Activated T-helper 1 cell treated with anti-CD3 and anti-CD28 coated beads, Interleukin-12 subunit alpha, Interleukin-12 subunit beta, Interleukin-2, Interleukin-4 antibody, amounts not matched to agents 30 ng/mL and 10 ng/mL and 1 ng/mL, durations not matched to agents 14 hours and 24 hours and 36 hours (primary cell): Measurements from ENCODE around the gene ADAMTS12. TPM values are rescaled to one million over a fixed set of nuclear protein-coding genes. Genes with fewer than 3 reads are reported as not detected.

Source experiments
- DNase-seq: peaks from one replicate; pipeline ENCODE4 v3.0.0; 2021; ENCODE audit warnings: low spot score
- H3K27ac Mint-ChIP-seq: one replicate; pipeline ENCODE4 v1.8.0; 2021; ENCODE audit warnings: mild to moderate bottlenecking, mixed read lengths
- H3K27me3 Mint-ChIP-seq: one replicate; pipeline ENCODE4 v1.8.0; 2022; ENCODE audit warnings: mild to moderate bottlenecking, moderate library complexity, mixed read lengths; ENCODE audit not compliant: insufficient read depth
- H3K36me3 Mint-ChIP-seq: one replicate; pipeline ENCODE4 v1.8.0; 2021; ENCODE audit warnings: low read depth, mixed read lengths
- H3K4me1 Mint-ChIP-seq: one replicate; pipeline ENCODE4 v1.8.0; 2021; ENCODE audit warnings: low read depth, mixed read lengths
- H3K4me3 Mint-ChIP-seq: one replicate; pipeline ENCODE4 v1.8.0; 2021; ENCODE audit warnings: mild to moderate bottlenecking, moderate library complexity, mixed read lengths
- H3K9me3 Mint-ChIP-seq: one replicate; pipeline ENCODE4 v1.8.0; 2021; ENCODE audit warnings: mixed read lengths
- intact Hi-C: fragments of 100-400 bp; cut with micrococcal nuclease; formaldehyde crosslinking; loops from one replicate; pipeline ENCODE4 v1.15.1; 2024
- total RNA-seq: library from RNA; stranded (reverse); gene quantifications from 2 replicates; pipeline ENCODE4 v1.2.3, GENCODE V29; 2022

ADAMTS12 gene
- total RNA-seq, 1 donor from 2014 or later: not detected

DNA sequence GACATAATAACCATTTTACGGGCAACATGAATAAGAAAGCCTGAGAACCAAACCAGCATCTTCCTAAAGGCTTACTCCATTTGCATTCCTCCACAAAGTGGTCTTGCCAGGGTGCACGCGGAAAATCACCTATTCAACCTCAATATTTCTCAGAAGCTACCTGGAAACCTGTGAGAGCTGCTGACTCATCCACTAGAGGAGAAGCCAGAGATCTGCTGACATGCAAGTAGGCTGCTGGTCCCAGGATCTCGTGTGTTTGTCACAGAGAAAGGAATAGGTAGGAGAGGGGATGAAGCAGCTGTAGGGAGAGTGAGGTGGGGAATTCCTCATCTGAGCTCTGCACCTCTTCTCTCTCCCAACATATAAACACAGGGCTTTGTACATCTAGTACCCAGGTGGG, 138.1 kb downstream of the ADAMTS12 start:
- Mint-ChIP-seq H3K4me1 (no peaks in the 10 kb centered on the region), H3K27me3 (no peaks in the 10 kb centered on the region), H3K4me3 (no peak overlapping the region), H3K27ac (no peak overlapping the region), H3K36me3 (no peaks in the 10 kb centered on the region), H3K9me3 (no peaks in the 10 kb centered on the region)
- intact Hi-C loops: no loop called here
- no peak for DNase-seq

- Mint-ChIP-seq H3K27ac (no peak overlapping the region), H3K4me3 (no peak overlapping the region), H3K27me3 (no peaks in the 10 kb centered on the region), H3K36me3 (no peaks in the 10 kb centered on the region), H3K4me1 (no peaks in the 10 kb centered on the region), H3K9me3 (no peaks in the 10 kb centered on the region)
- intact Hi-C loops: no loop called here
- no peak for DNase-seq
Measured at GRCh38 chr5:33748754-33749153, 143.0 kb downstream of the ADAMTS12 start.

GRCh38 chr5:33745101-33745770, 146.6 kb downstream of the ADAMTS12 start:
- Mint-ChIP-seq H3K36me3 (no peaks in the 10 kb centered on the region), H3K9me3 (no peaks in the 10 kb centered on the region), H3K4me3 (no peak overlapping the region), H3K27ac (no peak overlapping the region), H3K27me3 (no peaks in the 10 kb centered on the region), H3K4me1 (no peaks in the 10 kb centered on the region)
- intact Hi-C loops: no loop called here
- no peak for DNase-seq

DNA sequence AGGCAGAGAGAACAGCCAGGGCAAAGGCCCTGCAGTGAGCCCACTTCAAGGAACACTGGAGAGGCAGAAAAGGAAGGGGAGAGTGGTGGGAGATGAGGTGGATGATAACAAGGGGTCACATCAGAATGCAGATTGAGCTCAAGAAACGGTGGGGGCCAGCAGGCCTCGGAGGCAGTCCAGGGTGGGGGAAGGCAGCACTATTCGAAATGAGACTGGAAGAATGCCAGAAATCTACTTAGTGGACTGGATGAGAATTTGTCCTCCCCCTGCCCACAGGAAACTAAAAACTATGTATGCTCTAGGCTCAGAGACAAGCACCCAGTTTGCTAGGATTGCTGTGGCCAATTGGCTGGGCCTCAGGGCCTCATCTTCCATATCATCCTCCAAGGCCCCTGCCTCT, 148.7 kb downstream of the ADAMTS12 start:
- Mint-ChIP-seq H3K4me1 (no peaks in the 10 kb centered on the region), H3K36me3 (no peaks in the 10 kb centered on the region), H3K9me3 (no peaks in the 10 kb centered on the region), H3K27me3 (no peaks in the 10 kb centered on the region), H3K4me3 (no peak overlapping the region), H3K27ac (no peak overlapping the region)
- no peak for DNase-seq
- intact Hi-C loops: no loop called here

DNA sequence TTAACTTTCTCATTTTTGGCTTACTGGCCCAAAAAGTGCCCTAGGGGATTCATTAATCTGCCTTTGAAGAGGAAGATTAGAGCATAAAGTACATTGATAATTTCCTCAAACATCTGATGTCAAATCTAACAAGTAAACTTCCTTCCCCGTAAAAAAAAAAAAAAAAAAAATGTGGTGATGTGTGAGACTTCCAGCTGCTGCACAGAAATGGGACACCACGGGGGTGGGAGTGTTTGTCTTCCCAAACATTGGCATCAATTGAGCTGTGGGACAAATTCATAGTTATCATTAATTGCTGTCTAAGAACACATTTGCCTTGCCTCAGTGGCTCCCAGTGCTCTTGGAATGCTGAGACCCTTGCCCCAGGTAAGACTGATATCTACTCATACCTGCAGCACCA, 149.6 kb downstream of the ADAMTS12 start:
- H3K36me3 Mint-ChIP-seq: no peaks in the 10 kb centered on the region

DNA sequence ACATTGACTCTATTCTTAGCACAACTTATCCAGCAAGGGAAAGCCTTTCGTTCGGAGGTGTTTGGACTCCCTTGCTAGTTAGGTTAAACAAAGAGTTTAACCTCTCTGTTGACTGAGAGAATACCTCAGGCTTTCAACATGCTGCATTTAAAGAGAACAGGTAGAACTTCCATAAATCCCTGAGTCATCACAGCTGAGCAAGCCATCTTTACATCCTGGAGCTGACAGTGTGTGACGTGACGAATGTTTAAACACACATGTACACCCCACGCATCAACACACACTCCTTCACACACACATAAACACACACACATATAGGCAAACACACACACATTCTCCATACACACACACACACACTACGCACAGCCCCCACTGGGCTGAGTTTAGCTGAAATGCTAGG, 152.8 kb downstream of the ADAMTS12 start:
- H3K4me3 Mint-ChIP-seq: no peak overlapping the region
- intact Hi-C loops: no loop called here
- H3K36me3 Mint-ChIP-seq: no peaks in the 10 kb centered on the region

More for the DNA sequence above, 149.6 kb downstream of the ADAMTS12 start:
- Mint-ChIP-seq H3K4me3 (no peak overlapping the region), H3K4me1 (no peaks in the 10 kb centered on the region), H3K27ac (no peak overlapping the region), H3K9me3 (no peaks in the 10 kb centered on the region), H3K27me3 (no peaks in the 10 kb centered on the region)
- intact Hi-C loops: no loop called here
- no peak for DNase-seq

DNA sequence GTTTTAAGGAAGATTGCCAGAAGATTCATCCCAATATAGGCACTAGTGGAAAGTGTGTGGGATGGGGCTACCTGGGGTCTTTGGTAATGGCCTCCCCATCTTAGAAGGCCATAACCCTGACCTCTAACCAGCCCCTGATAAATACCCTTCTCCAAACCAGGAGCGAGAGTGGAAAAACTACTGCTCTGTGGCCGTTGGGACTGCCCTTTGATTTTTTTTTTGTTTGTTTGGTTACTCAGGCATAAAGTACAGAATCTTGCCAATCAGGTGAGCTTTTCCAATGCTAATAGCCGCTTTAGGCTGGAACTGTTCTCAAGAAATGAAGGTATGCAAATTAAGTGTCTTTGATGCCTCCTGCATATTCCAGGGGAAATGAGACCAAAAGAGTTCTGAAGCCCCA, 153.7 kb downstream of the ADAMTS12 start:
- H3K27ac Mint-ChIP-seq: no peak overlapping the region
- no peak for DNase-seq
- H3K4me3 Mint-ChIP-seq: no peak overlapping the region
- intact Hi-C loops: no loop called here
- no peaks in the 10 kb centered on the region for H3K36me3 Mint-ChIP-seq
- H3K4me1 Mint-ChIP-seq: no peaks in the 10 kb centered on the region
- no peaks in the 10 kb centered on the region for H3K27me3 Mint-ChIP-seq
- H3K9me3 Mint-ChIP-seq: no peaks in the 10 kb centered on the region

More for the DNA sequence above, 152.8 kb downstream of the ADAMTS12 start:
- no peaks in the 10 kb centered on the region for H3K4me1 Mint-ChIP-seq
- H3K9me3 Mint-ChIP-seq: no peaks in the 10 kb centered on the region
- no peaks in the 10 kb centered on the region for H3K27me3 Mint-ChIP-seq
- H3K27ac Mint-ChIP-seq: no peak overlapping the region
- DNase-seq: no peak

GRCh38 chr5:33737697-33738096, 154.1 kb downstream of the ADAMTS12 start:
- Mint-ChIP-seq H3K9me3 (no peaks in the 10 kb centered on the region), H3K27me3 (no peaks in the 10 kb centered on the region), H3K4me1 (no peaks in the 10 kb centered on the region), H3K27ac (no peak overlapping the region), H3K36me3 (no peaks in the 10 kb centered on the region), H3K4me3 (no peak overlapping the region)
- intact Hi-C loops: no loop called here
- no peak for DNase-seq

DNA sequence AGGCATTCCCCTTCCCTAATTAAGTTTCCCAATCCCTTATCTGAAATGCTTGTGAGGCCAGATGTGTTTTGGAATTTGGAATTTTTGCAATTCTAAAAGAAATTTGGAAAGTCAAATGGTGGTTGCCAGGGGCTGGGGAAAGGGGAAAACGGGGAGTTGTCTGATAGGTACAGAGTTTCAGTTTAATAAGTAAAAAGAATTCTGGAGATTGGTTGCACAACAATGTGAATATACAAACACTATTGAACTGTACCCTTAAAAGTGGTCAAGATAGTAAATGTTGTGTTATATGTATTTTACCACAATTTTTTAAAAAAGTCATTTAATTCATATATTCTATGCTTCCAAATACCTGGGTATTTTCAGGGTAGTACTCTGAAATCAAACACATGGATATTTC, 154.5 kb downstream of the ADAMTS12 start:
- Mint-ChIP-seq H3K9me3 (no peaks in the 10 kb centered on the region), H3K4me1 (no peaks in the 10 kb centered on the region), H3K4me3 (no peak overlapping the region), H3K27me3 (no peaks in the 10 kb centered on the region), H3K27ac (no peak overlapping the region), H3K36me3 (no peaks in the 10 kb centered on the region)
- DNase-seq: no peak
- intact Hi-C loops: no loop called here

DNA sequence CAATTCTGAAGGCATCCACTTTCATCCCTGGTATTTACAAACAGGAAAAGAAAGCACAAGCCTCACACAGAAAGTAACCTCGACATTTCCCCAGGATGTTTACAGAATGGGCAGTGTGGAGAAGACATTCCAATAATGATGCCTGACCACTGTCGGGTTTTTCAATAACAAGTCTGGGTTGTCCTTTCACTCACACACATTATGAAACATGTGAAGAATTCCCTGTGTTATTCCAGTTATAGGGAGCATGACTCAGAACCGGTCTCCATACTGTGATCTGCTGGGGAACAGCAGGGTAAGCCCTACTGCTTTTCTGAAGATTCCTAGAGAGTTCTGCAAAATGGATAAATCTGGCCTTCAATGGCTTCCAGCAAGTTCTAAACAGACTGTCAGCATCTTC, 155.3 kb downstream of the ADAMTS12 start:
- Mint-ChIP-seq H3K27ac (no peak overlapping the region), H3K27me3 (no peaks in the 10 kb centered on the region), H3K4me3 (no peak overlapping the region), H3K4me1 (no peaks in the 10 kb centered on the region), H3K9me3 (no peaks in the 10 kb centered on the region), H3K36me3 (no peaks in the 10 kb centered on the region)
- intact Hi-C loops: no loop called here
- no peak for DNase-seq

DNA sequence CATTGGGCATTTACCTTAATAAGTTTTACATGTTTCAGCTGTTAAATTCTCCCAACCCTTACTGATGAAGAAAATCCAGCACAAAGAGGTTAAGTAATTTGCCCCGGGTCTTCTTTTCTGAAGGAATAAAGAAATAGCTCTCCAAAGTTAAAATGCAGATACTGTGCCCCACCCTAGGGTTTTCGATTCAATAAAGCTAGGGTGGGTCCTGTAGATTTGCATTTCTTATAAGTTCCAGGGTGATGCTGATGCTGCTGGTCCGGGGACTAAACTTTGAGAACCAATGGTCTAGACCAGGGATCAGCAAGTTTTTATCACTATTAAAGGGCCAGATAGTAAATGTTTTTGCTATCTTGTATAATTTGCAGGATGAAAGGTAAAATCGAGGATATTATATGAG, 156.7 kb downstream of the ADAMTS12 start:
- intact Hi-C loops: no loop called here
- H3K27me3 Mint-ChIP-seq: no peaks in the 10 kb centered on the region
- no peaks in the 10 kb centered on the region for H3K9me3 Mint-ChIP-seq
- no peak for DNase-seq
- no peaks in the 10 kb centered on the region for H3K36me3 Mint-ChIP-seq
- no peak overlapping the region for H3K27ac Mint-ChIP-seq
- H3K4me1 Mint-ChIP-seq: no peaks in the 10 kb centered on the region
- no peak overlapping the region for H3K4me3 Mint-ChIP-seq

GRCh38 chr5:33734537-33734936, 157.3 kb downstream of the ADAMTS12 start:
- no peak for DNase-seq
- Mint-ChIP-seq H3K36me3 (no peaks in the 10 kb centered on the region), H3K9me3 (no peaks in the 10 kb centered on the region), H3K4me3 (no peak overlapping the region), H3K27me3 (no peaks in the 10 kb centered on the region), H3K27ac (no peak overlapping the region), H3K4me1 (no peaks in the 10 kb centered on the region)
- intact Hi-C loops: no loop called here

GRCh38 chr5:33733225-33733624, 158.6 kb downstream of the ADAMTS12 start:
- H3K9me3 Mint-ChIP-seq: no peaks in the 10 kb centered on the region
- H3K4me3 Mint-ChIP-seq: no peak overlapping the region
- H3K27ac Mint-ChIP-seq: no peak overlapping the region
- no peaks in the 10 kb centered on the region for H3K27me3 Mint-ChIP-seq
- no peaks in the 10 kb centered on the region for H3K36me3 Mint-ChIP-seq
- no peak for DNase-seq
- intact Hi-C loops: no loop called here
- H3K4me1 Mint-ChIP-seq: no peaks in the 10 kb centered on the region
